HEK293T (cell line): ENCODE measurements around the gene PTP4A2.

Experiments used
- CTCF ChIA-PET: fragments of 350-600 bp; formaldehyde crosslinking; extraction: SDS; loops from one replicate; lab custom pipeline; 2021; ENCODE audit warnings: antibody characterized with exemption, inconsistent platforms; lab: Yijun Ruan, JAX
- POLR2A ChIA-PET: fragments of 350-600 bp; formaldehyde crosslinking; extraction: SDS; loops from one replicate; lab custom pipeline; 2020; ENCODE audit warnings: antibody characterized with exemption, inconsistent platforms; lab: Yijun Ruan, JAX
- DNase-seq: peaks from one replicate; pipeline ENCODE4 v3.0.0; 2012; ENCODE audit warnings: mixed read lengths; ENCODE audit errors: extremely low spot score
- ARNT ChIP-seq: fragments of 450-650 bp; IDR thresholded peaks from 2 replicates; pipeline ENCODE4 v1.6.1; 2017; ENCODE audit warnings: mild to moderate bottlenecking
- BHLHE40 ChIP-seq: fragments of 450-650 bp; IDR thresholded peaks from 2 replicates; pipeline ENCODE4 v1.6.1; 2016; ENCODE audit warnings: mild to moderate bottlenecking, moderate library complexity, borderline replicate concordance
- CTBP1 ChIP-seq: fragments of 450-650 bp; IDR thresholded peaks from 2 replicates; pipeline ENCODE4 v1.6.1; 2016; ENCODE audit warnings: borderline replicate concordance
- ELF4 ChIP-seq: fragments of 450-650 bp; IDR thresholded peaks from 2 replicates; pipeline ENCODE4 v1.6.1; 2017; ENCODE audit warnings: antibody characterized with exemption
- FOXA1 ChIP-seq: fragments of 450-650 bp; IDR thresholded peaks from 2 replicates; pipeline ENCODE4 v1.6.1; 2016; ENCODE audit warnings: mild to moderate bottlenecking
- FOXK2 ChIP-seq: fragments of 450-650 bp; IDR thresholded peaks from 2 replicates; pipeline ENCODE4 v1.6.1; 2016; ENCODE audit warnings: mild to moderate bottlenecking
- FOXM1 ChIP-seq: fragments of 450-650 bp; IDR thresholded peaks from 2 replicates; pipeline ENCODE4 v1.6.1; 2017; ENCODE audit warnings: mild to moderate bottlenecking, borderline replicate concordance
- HDGF ChIP-seq: fragments of 450-650 bp; IDR thresholded peaks from 2 replicates; pipeline ENCODE4 v1.6.1; 2017; ENCODE audit warnings: antibody characterized with exemption, borderline replicate concordance
- L3MBTL2 ChIP-seq: fragments of 450-650 bp; conservative IDR thresholded peaks from 2 replicates; pipeline ENCODE4 v1.6.1; 2016; ENCODE audit warnings: mild to moderate bottlenecking
- LEF1 ChIP-seq: fragments of 450-650 bp; IDR thresholded peaks from 2 replicates; pipeline ENCODE4 v1.6.1; 2017; ENCODE audit warnings: mild to moderate bottlenecking, borderline replicate concordance
- NFRKB ChIP-seq: fragments of 450-650 bp; IDR thresholded peaks from 2 replicates; pipeline ENCODE4 v1.6.1; 2016; ENCODE audit warnings: mild to moderate bottlenecking, moderate library complexity
- PKNOX1 ChIP-seq: fragments of 450-650 bp; IDR thresholded peaks from 2 replicates; pipeline ENCODE4 v1.6.1; 2016
- SP1 ChIP-seq: fragments of 450-650 bp; IDR thresholded peaks from 2 replicates; pipeline ENCODE4 v1.6.1; 2017
- SUZ12 ChIP-seq: fragments of 450-650 bp; IDR thresholded peaks from 2 replicates; pipeline ENCODE4 v1.6.1; 2016; ENCODE audit warnings: mild to moderate bottlenecking
- TARDBP ChIP-seq: fragments of 450-650 bp; IDR thresholded peaks from 2 replicates; pipeline ENCODE4 v1.6.1; 2016
- ZNF384 ChIP-seq: fragments of 450-650 bp; IDR thresholded peaks from 2 replicates; pipeline ENCODE4 v1.6.1; 2016

The PTP4A2 gene

DNA sequence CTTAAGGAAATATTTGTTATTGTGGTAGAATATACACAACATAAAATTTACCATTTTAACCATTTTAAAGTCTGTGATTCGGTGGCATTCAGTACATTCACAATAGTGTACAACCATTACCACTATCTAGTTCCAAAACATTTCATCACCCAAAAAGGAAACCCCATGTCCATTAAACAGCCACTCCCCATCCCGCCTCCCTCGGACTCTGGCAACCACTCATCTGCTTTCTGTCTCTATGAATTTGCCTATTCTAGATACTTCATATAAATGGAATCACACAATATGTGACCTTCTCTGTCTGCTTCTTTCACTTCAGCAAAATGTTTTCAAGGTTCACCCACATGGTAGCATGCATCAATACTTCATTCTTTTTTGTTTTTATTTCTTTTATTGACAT is 51.3 kb downstream of the PTP4A2 start:
- no peak for DNase-seq
- CTCF ChIA-PET: no interaction called here
- POLR2A ChIA-PET: no interaction called here
- no peak for TF ChIP-seq SUZ12
- TF ChIP-seq ARNT: no peak
- no peak for TF ChIP-seq BHLHE40
- TF ChIP-seq FOXK2: no peak
- no peak for TF ChIP-seq FOXM1
- TF ChIP-seq L3MBTL2: no peak
- no peak for TF ChIP-seq ELF4
- TF ChIP-seq TARDBP: no peak
- no peak for TF ChIP-seq HDGF
- no peak for TF ChIP-seq NFRKB
- no peak for TF ChIP-seq FOXA1
- no peak for TF ChIP-seq ZNF384
- no peak for TF ChIP-seq PKNOX1
- TF ChIP-seq LEF1: no peak
- TF ChIP-seq SP1: no peak

DNA sequence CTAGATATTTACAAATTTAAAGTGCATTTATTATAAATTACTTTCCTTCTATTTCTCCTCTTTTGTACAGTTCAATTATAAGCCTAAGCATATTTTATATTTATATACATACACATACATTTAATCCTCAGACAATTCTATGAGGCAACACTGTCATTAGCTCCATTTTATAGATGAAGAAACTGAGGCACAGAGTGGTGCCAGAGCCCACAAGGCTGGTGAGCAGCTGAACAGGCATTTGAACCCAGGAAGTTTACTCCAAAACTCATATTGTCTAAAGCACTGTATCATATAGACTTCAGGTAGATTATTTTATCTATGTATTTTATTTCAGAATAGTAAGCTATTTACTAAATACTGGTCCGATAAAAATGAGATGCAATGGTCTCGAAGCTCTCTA is 52.3 kb downstream of the PTP4A2 start:
- DNase-seq: no peak
- ChIA-PET POLR2A (no interaction called here), CTCF (no interaction called here)
- TF ChIP-seq BHLHE40 (no peak), SUZ12 (no peak), SP1 (no peak), HDGF (no peak), PKNOX1 (no peak), FOXM1 (no peak), TARDBP (no peak), ARNT (no peak), FOXA1 (no peak), ZNF384 (no peak), LEF1 (no peak), FOXK2 (no peak), CTBP1 (no peak), ELF4 (no peak), L3MBTL2 (no peak), NFRKB (no peak)

DNA sequence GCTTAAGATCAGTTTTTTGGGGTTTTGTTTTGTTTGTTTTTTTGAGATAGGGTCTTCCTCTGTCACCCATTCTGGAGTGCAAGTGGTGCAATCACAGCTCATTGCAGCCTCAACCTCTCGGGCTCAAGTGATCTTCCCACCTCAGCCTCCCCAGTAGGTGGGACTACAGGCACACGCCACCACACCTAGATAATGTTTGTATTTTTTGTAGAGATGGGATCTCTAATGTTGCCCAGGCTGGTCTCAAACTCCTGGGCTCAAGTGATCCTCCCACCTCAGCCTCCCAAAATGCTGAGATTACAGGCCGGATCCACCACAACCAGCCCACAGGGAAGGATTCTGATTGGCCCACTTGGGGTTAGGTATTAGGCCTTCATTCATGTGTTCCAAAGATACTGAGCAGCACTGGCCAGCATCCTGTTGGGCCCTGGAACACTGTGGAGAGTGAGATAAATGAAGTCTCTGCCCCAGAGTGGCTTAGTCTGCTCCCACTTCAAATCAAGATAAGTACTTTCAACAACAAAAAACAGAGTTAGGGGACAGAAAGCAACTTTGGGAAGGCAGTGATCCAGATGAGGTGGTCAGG is 54.7 kb downstream of the PTP4A2 start:
- TF ChIP-seq ELF4: no peak
- no peak for TF ChIP-seq BHLHE40
- no peak for TF ChIP-seq ZNF384
- TF ChIP-seq FOXK2: no peak
- TF ChIP-seq CTBP1: no peak
- TF ChIP-seq SP1: no peak
- no peak for TF ChIP-seq SUZ12
- TF ChIP-seq FOXA1: no peak
- TF ChIP-seq ARNT: no peak
- TF ChIP-seq LEF1: no peak
- TF ChIP-seq FOXM1: no peak
- no peak for TF ChIP-seq NFRKB
- TF ChIP-seq L3MBTL2: no peak
- TF ChIP-seq HDGF: no peak
- no peak for TF ChIP-seq PKNOX1
- TF ChIP-seq TARDBP: no peak
- no peak for DNase-seq
- CTCF ChIA-PET: interaction anchor here (0.6 to 0.7 kb wide), 4 partner anchors 13 to 123 kb away, joined by 3 to 5 read pairs (median 4); no protein-coding TSS in a partner anchor
- POLR2A ChIA-PET: no interaction called here

- CTCF ChIA-PET: interaction anchor here (0.6 kb wide), 1 partner anchor 69 kb away, joined by 3 read pairs; no protein-coding TSS in a partner anchor
- POLR2A ChIA-PET: no interaction called here
- TF ChIP-seq BHLHE40 (no peak), FOXA1 (no peak), HDGF (no peak), LEF1 (no peak), FOXK2 (no peak), SUZ12 (no peak), CTBP1 (no peak), ARNT (no peak), ELF4 (no peak), ZNF384 (no peak), TARDBP (no peak), PKNOX1 (no peak), L3MBTL2 (no peak), FOXM1 (no peak)
- DNase-seq: no peak
Measured at GRCh38 chr1:31881688-31882000, 56.5 kb downstream of the PTP4A2 start.

GRCh38 chr1:31880957-31881687 is 57.0 kb downstream of the PTP4A2 start:
- ChIA-PET POLR2A (no interaction called here), CTCF (interaction anchor here (1.1 kb wide), 1 partner anchor 18 kb away, joined by 4 read pairs; no protein-coding TSS in a partner anchor)
- DNase-seq: no peak
- TF ChIP-seq FOXM1: no peak
- TF ChIP-seq SP1: no peak
